Prostate gland (tissue), 2 donors: Measurements from ENCODE around the gene ATF6. TPM values are rescaled to one million over a fixed set of nuclear protein-coding genes. Genes with fewer than 3 reads are reported as not detected.

Source experiments
- DNase-seq: peaks from one replicate; pipeline ENCODE4 v3.0.0-alpha.2; 2019; ENCODE audit warnings: low spot score
- H3K27ac ChIP-seq, 2 donors: fragments of 200-600 bp; sonication (generic); 2 replicates each; pipeline ENCODE4 v1.5.1; 2017 to 2019
- H3K27me3 ChIP-seq: fragments of 200-600 bp; sonication (generic); replicated peaks from 2 replicates; pipeline ENCODE4 v1.5.1; 2019; ENCODE audit not compliant: insufficient read depth
- H3K36me3 ChIP-seq, 2 donors: fragments of 200-600 bp; sonication (generic); 1 replicate in 1 of 2; 2 replicates in 1 of 2; pipeline versions ENCODE4 v1.5.1 to v1.8.1; 2017 to 2019
- H3K4me1 ChIP-seq: fragments of 200-600 bp; sonication (generic); replicated peaks from 2 replicates; pipeline ENCODE4 v1.5.1; 2019
- H3K4me3 ChIP-seq, 2 donors: fragments of 200-600 bp; sonication (generic); 2 replicates each; pipeline ENCODE4 v1.5.1; 2017 to 2019
- H3K9me3 ChIP-seq: fragments of 200-600 bp; sonication (generic); 2 replicates; pipeline ENCODE4 v1.5.1; 2017
- CTCF ChIP-seq, 4 experiments: fragments of 200-600 bp in 2 of 4; fragments of 450-650 bp in 2 of 4; sonication (generic) in 2 of 4; IDR thresholded peaks; 1 replicate in 3 of 4; 2 replicates in 1 of 4; pipeline ENCODE4 v1.5.1; 2016 to 2019; ENCODE audit warnings: antibody characterized with exemption in 4 of 4, mild to moderate bottlenecking in 2 of 4, moderate library complexity in 2 of 4
- POLR2A ChIP-seq: fragments of 450-650 bp; IDR thresholded peaks from one replicate; pipeline ENCODE4 v1.6.1; 2016; ENCODE audit warnings: antibody characterized with exemption, mild to moderate bottlenecking
- POLR2AphosphoS5 ChIP-seq: sonication (generic); formaldehyde crosslinking; IDR thresholded peaks from one replicate; pipeline ENCODE4 v1.6.1; 2017; ENCODE audit warnings: antibody characterized with exemption
- WGBS: methylation state at CpG from one replicate; pipeline ENCODE4 v1.1.5; 2018; 5-methylcytosine and 5-hydroxymethylcytosine counted together
- intact Hi-C: fragments of 100-400 bp; cut with DNase I; formaldehyde crosslinking; loops from one replicate; pipeline ENCODE4 v1.14.2; 2022
- small RNA-seq, 2 donors: library from RNA; depleted of rRNA; stranded (forward); fragments of <200 nt; gene quantifications; one replicate each; pipeline ENCODE3, GENCODE V24; 2016
- total RNA-seq, 2 donors: library from RNA; depleted of rRNA; stranded (reverse); fragments of >200 nt; gene quantifications; one replicate each; pipeline ENCODE4 v1.1.0, GENCODE V29; 2016

ATF6 gene
- total RNA-seq, 2 donors from 2014 or later: 34.6 to 38.9 TPM

DNA sequence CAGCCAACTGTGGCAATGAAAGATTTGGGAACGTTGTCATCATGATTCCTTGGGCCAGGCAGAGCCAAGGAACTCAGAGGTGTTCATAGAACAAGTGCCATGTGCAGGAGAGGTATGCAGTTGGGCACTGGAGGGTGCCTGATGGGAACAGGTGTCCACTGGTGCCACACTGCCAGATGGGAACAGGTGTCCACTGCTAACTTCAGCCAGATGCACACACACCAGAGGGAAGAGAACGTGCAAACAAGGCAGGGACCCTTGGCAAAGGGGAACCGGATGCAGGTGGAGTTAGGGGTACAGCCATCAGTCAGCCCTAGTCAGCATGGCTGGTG, 244.0 kb downstream of the ATF6 start:
- no peak overlapping the region for H3K27ac ChIP-seq
- H3K36me3 ChIP-seq: no peaks in the 10 kb centered on the region
- TF ChIP-seq POLR2A (no peak), CTCF (IDR thresholded peaks at IDR 0.05) (no peak), POLR2AphosphoS5 (no peak)
- H3K9me3 ChIP-seq: no peaks in the 10 kb centered on the region
- intact Hi-C loops: no loop called here
- 49% methylated on average over 3 of the region's 3 CpGs for WGBS
- DNase-seq: no peak
- H3K27me3 ChIP-seq: no peaks in the 10 kb centered on the region
- peaks cover 3% of the 10 kb centered on the region for H3K4me1 ChIP-seq
- no peak overlapping the region for H3K4me3 ChIP-seq

- Histone ChIP-seq H3K4me1 (peaks cover 3% of the 10 kb centered on the region), H3K9me3 (no peaks in the 10 kb centered on the region), H3K27ac (no peak overlapping the region), H3K36me3 (no peaks in the 10 kb centered on the region), H3K27me3 (no peaks in the 10 kb centered on the region), H3K4me3 (no peak overlapping the region)
- TF ChIP-seq POLR2A (no peak), POLR2AphosphoS5 (no peak), CTCF (IDR thresholded peaks at IDR 0.05) (no peak)
- 72% methylated on average over 7 of the region's 9 CpGs for WGBS
- DNase-seq: no peak
- intact Hi-C loops: no loop called here
These were observed 245.4 kb downstream of the ATF6 start for GRCh38 chr1:162011337-162012012.

- no peaks in the 10 kb centered on the region for H3K27me3 ChIP-seq
- H3K9me3 ChIP-seq: no peaks in the 10 kb centered on the region
- no peak overlapping the region for H3K4me3 ChIP-seq
- no peaks in the 10 kb centered on the region for H3K36me3 ChIP-seq
- no peak overlapping the region for H3K27ac ChIP-seq
- H3K4me1 ChIP-seq: peaks cover 3% of the 10 kb centered on the region
- intact Hi-C loops: no loop called here
- DNase-seq: no peak
- TF ChIP-seq POLR2A (no peak), POLR2AphosphoS5 (no peak), CTCF (IDR thresholded peaks at IDR 0.05) (no peak)
These were observed 247.2 kb downstream of the ATF6 start for GRCh38 chr1:162013289-162013688.

Small RNA genes lying within 50 kb of the gene (small RNA-seq; reads per million reads assigned to genes)
- gene RN7SL466P: 0 reads per million in 2 donors

Other genes starting within 250 kb of the ATF6 start
- 1 to 10 TPM in 1 of 2 donors, under 1 TPM in 1; 0.64 to 4.9 TPM for gene HSPA6, start 241.8 kb upstream of the ATF6 start, total RNA-seq
- 1 to 10 TPM; 6.9 to 7.4 TPM for gene FCGR3A, start 216.5 kb upstream of the ATF6 start, total RNA-seq
- 1 to 10 TPM in 1 of 2 donors, not detected in 1; 2.1 TPM for gene FCGR3B, start 135.1 kb upstream of the ATF6 start, total RNA-seq
- gene FCGR2B, start 103.2 kb upstream of the ATF6 start, total RNA-seq: 1 to 10 TPM; 1.9 to 5.7 TPM
- not detected for gene FCRLA, start 59.1 kb upstream of the ATF6 start, total RNA-seq
- gene FCRLB, start 44.8 kb upstream of the ATF6 start, total RNA-seq: 1 to 10 TPM in 1 of 2 donors, under 1 TPM in 1; 0.36 to 2.3 TPM
- 10 to 100 TPM; 34.4 to 35.6 TPM for gene DUSP12, start 16.5 kb upstream of the ATF6 start, total RNA-seq